ENCODE measurements around the gene ZNF605. TPM values are rescaled to one million over a fixed set of nuclear protein-coding genes. Genes with fewer than 3 reads are reported as not detected.
A peak's percentile ranks its signal among the peaks of the same experiment; 100 is the strongest.

ZNF605 gene
- total RNA-seq, 1 experiment from 2014 or later = 8.6 TPM

GRCh38 chr12:132924356-132924755 is 31.8 kb downstream of the ZNF605 start:
- Histone ChIP-seq H3K79me2 (ENCODE audit: low read length) (no peaks in the 10 kb centered on the region), H3K27me3 (ENCODE audit: low read length) (no peaks in the 10 kb centered on the region), H3K9me3 (ENCODE audit: low read length) (peaks cover 80% of the 10 kb centered on the region), H3K36me3 (ENCODE audit: low read depth, low read length) (peaks cover 68% of the 10 kb centered on the region), H3F3A (ENCODE audit: low read length, unreplicated experiment) (no peaks in the 10 kb centered on the region), H3K27ac (ENCODE audit: low read length) (no peak overlapping the region), H3K9ac (ENCODE audit: low read length) (no peak overlapping the region), H2AFZ (ENCODE audit: low read length) (no peak overlapping the region), H3K4me3 (ENCODE audit: low read length) (no peak overlapping the region), H3K4me2 (ENCODE audit: low read length) (no peak overlapping the region), H3K9me2 (replicated peaks; ENCODE audit: low read length) (no peaks in the 10 kb centered on the region), H3K4me1 (ENCODE audit: insufficient read depth, low read length) (no peaks in the 10 kb centered on the region), H4K20me1 (ENCODE audit: low read length) (no peaks in the 10 kb centered on the region)
- no peak for TF ChIP-seq EZH2 (IDR thresholded peaks at IDR 0.05; ENCODE audit: low read length, unreplicated experiment)
- no peak for TF ChIP-seq CTCF (conservative IDR thresholded peaks at IDR 0.05; ENCODE audit: low read depth, low read length)
- TF ChIP-seq EZH2phosphoT487 (IDR thresholded peaks at IDR 0.05; ENCODE audit: borderline replicate concordance, low read length) = no peak
- ChIA-PET POLR2A (ENCODE audit: unreplicated experiment) (no interaction called here), CTCF (no interaction called here)
- no peak for DNase-seq
- intact Hi-C loops (cut with micrococcal nuclease) = no loop called here
- no TSS peak for BruUV-seq (replicated peaks)
- no peak for ATAC-seq

GRCh38 chr12:132923356-132923909 is 32.7 kb downstream of the ZNF605 start:
- Histone ChIP-seq H3K27me3 (ENCODE audit: low read length) (no peaks in the 10 kb centered on the region), H3K9ac (ENCODE audit: low read length) (no peak overlapping the region), H4K20me1 (ENCODE audit: low read length) (no peaks in the 10 kb centered on the region), H3K4me3 (ENCODE audit: low read length) (no peak overlapping the region), H2AFZ (ENCODE audit: low read length) (no peak overlapping the region), H3K9me2 (replicated peaks; ENCODE audit: low read length) (no peaks in the 10 kb centered on the region), H3K79me2 (ENCODE audit: low read length) (no peaks in the 10 kb centered on the region), H3K36me3 (ENCODE audit: low read depth, low read length) (peaks cover 60% of the 10 kb centered on the region), H3K27ac (ENCODE audit: low read length) (no peak overlapping the region), H3K4me2 (ENCODE audit: low read length) (no peak overlapping the region), H3K9me3 (ENCODE audit: low read length) (peaks cover 74% of the 10 kb centered on the region), H3K4me1 (ENCODE audit: insufficient read depth, low read length) (no peaks in the 10 kb centered on the region), H3F3A (ENCODE audit: low read length, unreplicated experiment) (no peaks in the 10 kb centered on the region)
- ChIA-PET CTCF (no interaction called here), POLR2A (ENCODE audit: unreplicated experiment) (no interaction called here)
- TF ChIP-seq EZH2 (IDR thresholded peaks at IDR 0.05; ENCODE audit: low read length, unreplicated experiment) (no peak), EZH2phosphoT487 (IDR thresholded peaks at IDR 0.05; ENCODE audit: borderline replicate concordance, low read length) (no peak), CTCF (conservative IDR thresholded peaks at IDR 0.05; ENCODE audit: low read depth, low read length) (no peak)
- DNase-seq (no peak), ATAC-seq (no peak)
- intact Hi-C loops (cut with micrococcal nuclease) = no loop called here
- BruUV-seq (replicated peaks) = TSS peak; percentile 8

- H3K4me2 ChIP-seq (ENCODE audit: low read length) = no peak overlapping the region
- ATAC-seq (no peak), DNase-seq (no peak)
- H4K20me1 ChIP-seq (ENCODE audit: low read length) = no peaks in the 10 kb centered on the region
- ChIA-PET POLR2A (ENCODE audit: unreplicated experiment) (interaction anchor here (0.5 kb wide), 1 partner anchor 32 kb away, joined by 3 read pairs; no protein-coding TSS in a partner anchor), CTCF (no interaction called here)
- no peaks in the 10 kb centered on the region for H3K79me2 ChIP-seq (ENCODE audit: low read length)
- no peaks in the 10 kb centered on the region for H3F3A ChIP-seq (ENCODE audit: low read length, unreplicated experiment)
- no peak overlapping the region for H3K27ac ChIP-seq (ENCODE audit: low read length)
- H3K9me2 ChIP-seq (replicated peaks; ENCODE audit: low read length) = no peaks in the 10 kb centered on the region
- H3K9me3 ChIP-seq (ENCODE audit: low read length) = peaks cover 73% of the 10 kb centered on the region
- no peak overlapping the region for H3K4me3 ChIP-seq (ENCODE audit: low read length)
- BruUV-seq (replicated peaks) = no TSS peak
- peaks cover 60% of the 10 kb centered on the region for H3K36me3 ChIP-seq (ENCODE audit: low read depth, low read length)
- intact Hi-C loops (cut with micrococcal nuclease) = no loop called here
- no peaks in the 10 kb centered on the region for H3K27me3 ChIP-seq (ENCODE audit: low read length)
- no peak overlapping the region for H2AFZ ChIP-seq (ENCODE audit: low read length)
- H3K9ac ChIP-seq (ENCODE audit: low read length) = no peak overlapping the region
- TF ChIP-seq EZH2 (IDR thresholded peaks at IDR 0.05; ENCODE audit: low read length, unreplicated experiment) (no peak), EZH2phosphoT487 (IDR thresholded peaks at IDR 0.05; ENCODE audit: borderline replicate concordance, low read length) (no peak), CTCF (conservative IDR thresholded peaks at IDR 0.05; ENCODE audit: low read depth, low read length) (no peak)
- no peaks in the 10 kb centered on the region for H3K4me1 ChIP-seq (ENCODE audit: insufficient read depth, low read length)
Observed at GRCh38 chr12:132922676-132923075, 33.4 kb downstream of the ZNF605 start.

All from PC-3 (cell line).